Neural progenitor cell (in vitro differentiated cells): ENCODE data around the gene HSF2. TPM values are rescaled to one million over a fixed set of nuclear protein-coding genes. Genes with fewer than 3 reads are reported as not detected.

Source experiments
- DNase-seq: peaks from one replicate; pipeline ENCODE4 v3.0.0-alpha.2; 2016; ENCODE audit warnings: low spot score
- H2AFZ ChIP-seq: fragments of 200-600 bp; sonication (generic); replicated peaks from 2 replicates; pipeline ENCODE4 v1.6.1; 2016; ENCODE audit warnings: antibody characterized with exemption
- H3F3A ChIP-seq: fragments of 200-600 bp; sonication (generic); 2 replicates; pipeline ENCODE4 v1.6.1; 2016; ENCODE audit warnings: antibody characterized with exemption, low read depth
- H3K27ac ChIP-seq: fragments of 200-600 bp; sonication (generic); 2 replicates; pipeline ENCODE4 v1.5.1; 2016; ENCODE audit warnings: mild to moderate bottlenecking
- H3K27me3 ChIP-seq: fragments of 200-600 bp; sonication (generic); 2 replicates; pipeline ENCODE4 v1.6.1; 2016; ENCODE audit warnings: mild to moderate bottlenecking, moderate library complexity
- H3K36me3 ChIP-seq: fragments of 200-600 bp; sonication (generic); 2 replicates; pipeline ENCODE4 v1.5.1; 2016
- H3K4me1 ChIP-seq: fragments of 200-600 bp; sonication (generic); 2 replicates; pipeline ENCODE4 v1.6.1; 2016; ENCODE audit warnings: mixed run types
- H3K4me2 ChIP-seq: fragments of 200-600 bp; sonication (generic); 2 replicates; pipeline ENCODE4 v1.6.1; 2016
- H3K4me3 ChIP-seq: fragments of 200-600 bp; sonication (generic); 2 replicates; pipeline ENCODE4 v1.5.1; 2016
- H3K79me2 ChIP-seq: fragments of 200-600 bp; sonication (generic); 2 replicates; pipeline ENCODE4 v1.6.1; 2016; ENCODE audit warnings: low read depth
- H3K9ac ChIP-seq: fragments of 200-600 bp; sonication (generic); 2 replicates; pipeline ENCODE4 v1.6.1; 2016
- H3K9me3 ChIP-seq: fragments of 200-600 bp; sonication (generic); 2 replicates; pipeline ENCODE4 v1.5.1; 2016; ENCODE audit warnings: low read depth
- H4K20me1 ChIP-seq: fragments of 200-600 bp; sonication (generic); 2 replicates; pipeline ENCODE4 v1.6.1; 2016; ENCODE audit warnings: low read depth
- H3K27ac Mint-ChIP-seq: 3 replicates; pipeline ENCODE4 v1.8.0; 2021; ENCODE audit warnings: mixed read lengths
- H3K27me3 Mint-ChIP-seq: 2 replicates; pipeline ENCODE4 v1.8.0; 2022; ENCODE audit warnings: low read depth, mild to moderate bottlenecking, inconsistent platforms, moderate library complexity, mixed read lengths; ENCODE audit not compliant: insufficient read depth
- H3K36me3 Mint-ChIP-seq: 3 replicates; pipeline ENCODE4 v1.8.0; 2021; ENCODE audit warnings: mixed read lengths
- H3K4me1 Mint-ChIP-seq: 3 replicates; pipeline ENCODE4 v1.8.0; 2021; ENCODE audit warnings: mixed read lengths
- H3K4me3 Mint-ChIP-seq: 3 replicates; pipeline ENCODE4 v1.8.0; 2021; ENCODE audit warnings: mild to moderate bottlenecking, moderate library complexity, mixed read lengths
- H3K9me3 Mint-ChIP-seq: 3 replicates; pipeline ENCODE4 v1.8.0; 2020; ENCODE audit warnings: mixed read lengths
- EZH2 ChIP-seq: fragments of 200-600 bp; sonication (generic); IDR thresholded peaks from 2 replicates; pipeline ENCODE4 v1.6.1; 2017; ENCODE audit warnings: antibody characterized with exemption, mild to moderate bottlenecking, moderate library complexity
- EZH2phosphoT487 ChIP-seq: fragments of 200-600 bp; sonication (generic); IDR thresholded peaks from 2 replicates; pipeline ENCODE4 v1.6.1; 2017; ENCODE audit warnings: antibody characterized with exemption
- total RNA-seq: library from RNA; depleted of rRNA; stranded (reverse); fragments of >200 nt; gene quantifications from 2 replicates; pipeline ENCODE4 v1.2.3, GENCODE V29; 2015; ENCODE audit warnings: low replicate concordance
- TF ChIP-seq, protein P1 (sequence below): fragments of 200-600 bp; sonication (generic); IDR thresholded peaks from 2 replicates; pipeline ENCODE4 v1.5.1; 2017; ENCODE audit warnings: antibody characterized with exemption, mild to moderate bottlenecking

HSF2 gene, protein sequence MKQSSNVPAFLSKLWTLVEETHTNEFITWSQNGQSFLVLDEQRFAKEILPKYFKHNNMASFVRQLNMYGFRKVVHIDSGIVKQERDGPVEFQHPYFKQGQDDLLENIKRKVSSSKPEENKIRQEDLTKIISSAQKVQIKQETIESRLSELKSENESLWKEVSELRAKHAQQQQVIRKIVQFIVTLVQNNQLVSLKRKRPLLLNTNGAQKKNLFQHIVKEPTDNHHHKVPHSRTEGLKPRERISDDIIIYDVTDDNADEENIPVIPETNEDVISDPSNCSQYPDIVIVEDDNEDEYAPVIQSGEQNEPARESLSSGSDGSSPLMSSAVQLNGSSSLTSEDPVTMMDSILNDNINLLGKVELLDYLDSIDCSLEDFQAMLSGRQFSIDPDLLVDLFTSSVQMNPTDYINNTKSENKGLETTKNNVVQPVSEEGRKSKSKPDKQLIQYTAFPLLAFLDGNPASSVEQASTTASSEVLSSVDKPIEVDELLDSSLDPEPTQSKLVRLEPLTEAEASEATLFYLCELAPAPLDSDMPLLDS
- 102 and 135 TPM in 2 replicates for total RNA-seq

DNA sequence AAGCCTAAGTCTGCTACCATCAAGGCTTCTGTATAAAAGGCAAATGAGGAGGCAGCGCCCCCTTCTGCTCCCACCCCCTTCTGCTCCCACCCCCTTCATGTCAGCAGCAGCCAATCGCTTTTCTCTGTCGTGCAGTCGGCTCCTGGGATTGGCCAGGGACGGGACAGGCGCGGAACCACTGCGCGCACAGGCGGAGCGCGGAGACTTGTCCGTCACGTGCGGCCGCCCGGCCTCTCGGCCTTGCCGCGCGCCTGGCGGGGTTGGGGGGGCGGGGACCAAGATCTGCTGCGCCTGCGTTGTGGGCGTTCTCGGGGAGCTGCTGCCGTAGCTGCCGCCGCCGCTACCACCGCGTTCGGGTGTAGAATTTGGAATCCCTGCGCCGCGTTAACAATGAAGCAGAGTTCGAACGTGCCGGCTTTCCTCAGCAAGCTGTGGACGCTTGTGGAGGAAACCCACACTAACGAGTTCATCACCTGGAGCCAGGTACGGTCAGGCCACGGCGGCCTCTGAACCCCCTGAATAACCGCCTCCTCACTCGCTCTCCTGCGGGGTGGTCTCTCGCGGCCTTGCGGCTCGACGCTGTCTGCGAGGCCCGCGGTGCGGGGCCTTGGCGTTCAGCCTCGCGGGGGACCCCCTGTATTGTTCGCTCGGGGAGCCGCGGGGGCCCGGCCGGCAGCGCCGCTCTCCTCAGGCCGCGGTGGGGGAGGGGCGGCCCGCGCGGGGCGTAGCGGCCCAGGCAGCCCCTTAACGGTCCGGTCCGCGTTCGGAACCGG lies at the start of gene HSF2:
HSF2 (plus strand) TSS at position 305 of the 773 bp plus-strand sequence; CDS start at position 391, 86 bp downstream.
- Histone ChIP-seq H3K9ac (peak within 1 kb of the TSS; percentile 92), H3K36me3 (no peaks in the 10 kb centered on the region), H3K9me3 (no peaks in the 10 kb centered on the region), H3K27me3 (peaks cover 38% of the 10 kb centered on the region), H2AFZ (peak within 1 kb of the TSS; percentile 98), H3K4me2 (peak within 1 kb of the TSS; percentile 93), H3F3A (peaks cover 2% of the 10 kb centered on the region), H3K4me1 (peaks cover 17% of the 10 kb centered on the region), H3K4me3 (peak within 1 kb of the TSS; percentile 96), H3K27ac (peak within 1 kb of the TSS; percentile 76), H3K79me2 (peaks cover 50% of the 10 kb centered on the region), H4K20me1 (peaks cover 45% of the 10 kb centered on the region)
- Mint-ChIP-seq H3K4me3 (peak within 1 kb of the TSS; percentile 99), H3K27ac (peak within 1 kb of the TSS; percentile 99), H3K4me1 (peaks cover 22% of the 10 kb centered on the region), H3K36me3 (peaks cover 21% of the 10 kb centered on the region), H3K27me3 (no peaks in the 10 kb centered on the region), H3K9me3 (peaks cover 8% of the 10 kb centered on the region)
- DNase-seq, result peak; percentile 98
- peak; percentile 32 for TF ChIP-seq EZH2
- TF ChIP-seq, protein P1, sequence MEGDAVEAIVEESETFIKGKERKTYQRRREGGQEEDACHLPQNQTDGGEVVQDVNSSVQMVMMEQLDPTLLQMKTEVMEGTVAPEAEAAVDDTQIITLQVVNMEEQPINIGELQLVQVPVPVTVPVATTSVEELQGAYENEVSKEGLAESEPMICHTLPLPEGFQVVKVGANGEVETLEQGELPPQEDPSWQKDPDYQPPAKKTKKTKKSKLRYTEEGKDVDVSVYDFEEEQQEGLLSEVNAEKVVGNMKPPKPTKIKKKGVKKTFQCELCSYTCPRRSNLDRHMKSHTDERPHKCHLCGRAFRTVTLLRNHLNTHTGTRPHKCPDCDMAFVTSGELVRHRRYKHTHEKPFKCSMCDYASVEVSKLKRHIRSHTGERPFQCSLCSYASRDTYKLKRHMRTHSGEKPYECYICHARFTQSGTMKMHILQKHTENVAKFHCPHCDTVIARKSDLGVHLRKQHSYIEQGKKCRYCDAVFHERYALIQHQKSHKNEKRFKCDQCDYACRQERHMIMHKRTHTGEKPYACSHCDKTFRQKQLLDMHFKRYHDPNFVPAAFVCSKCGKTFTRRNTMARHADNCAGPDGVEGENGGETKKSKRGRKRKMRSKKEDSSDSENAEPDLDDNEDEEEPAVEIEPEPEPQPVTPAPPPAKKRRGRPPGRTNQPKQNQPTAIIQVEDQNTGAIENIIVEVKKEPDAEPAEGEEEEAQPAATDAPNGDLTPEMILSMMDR, result peak; percentile 49
- TF ChIP-seq EZH2phosphoT487, result no peak

DNA sequence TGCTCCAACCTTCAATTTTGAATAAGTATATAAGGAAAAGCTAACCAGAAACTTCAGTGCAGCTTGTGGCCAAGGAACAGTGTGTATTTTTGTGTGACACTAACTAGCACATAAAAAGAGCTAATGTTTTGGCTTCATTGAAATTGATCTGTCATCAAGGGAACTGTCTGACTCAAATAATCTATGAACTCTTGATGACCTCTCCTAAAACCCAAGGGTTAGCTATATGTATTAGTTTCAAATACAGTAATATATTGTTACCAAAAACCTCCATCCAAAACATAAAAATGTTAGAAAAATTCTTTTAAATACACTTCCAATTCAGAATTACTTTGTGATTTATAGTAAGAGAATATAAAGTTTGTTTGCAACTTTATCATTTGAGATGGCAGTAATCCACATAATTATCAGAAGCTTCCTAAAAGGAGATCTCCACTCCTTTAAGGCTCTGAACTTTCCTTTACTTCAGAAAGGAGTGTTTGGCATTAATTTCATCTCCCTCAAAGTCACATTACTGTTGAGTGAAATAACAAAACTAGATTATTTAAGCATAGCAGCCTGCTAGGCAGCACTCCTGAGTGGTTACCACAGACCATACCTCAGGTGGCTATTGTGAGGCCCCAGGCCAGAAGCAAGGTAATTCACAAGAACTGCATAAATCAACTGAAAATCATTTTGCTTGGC lies 46.3 kb upstream of the HSF2 start:
- no peak overlapping the region for H3K9ac ChIP-seq
- H3K4me1 ChIP-seq, result no peaks in the 10 kb centered on the region
- H3K4me1 Mint-ChIP-seq, result peaks cover 2% of the 10 kb centered on the region
- no peaks in the 10 kb centered on the region for H3K36me3 ChIP-seq
- TF ChIP-seq, protein P1, result no peak
- TF ChIP-seq EZH2, result no peak
- TF ChIP-seq EZH2phosphoT487, result no peak
- H3K9me3 Mint-ChIP-seq, result no peaks in the 10 kb centered on the region
- H3K36me3 Mint-ChIP-seq, result no peaks in the 10 kb centered on the region
- no peak overlapping the region for H3K27ac Mint-ChIP-seq
- no peak overlapping the region for H3K27ac ChIP-seq
- no peak for DNase-seq
- no peaks in the 10 kb centered on the region for H4K20me1 ChIP-seq
- H2AFZ ChIP-seq, result no peak overlapping the region
- H3K4me3 ChIP-seq, result no peak overlapping the region
- H3F3A ChIP-seq, result no peaks in the 10 kb centered on the region
- H3K9me3 ChIP-seq, result no peaks in the 10 kb centered on the region
- no peak overlapping the region for H3K4me3 Mint-ChIP-seq
- no peaks in the 10 kb centered on the region for H3K27me3 ChIP-seq
- H3K27me3 Mint-ChIP-seq, result no peaks in the 10 kb centered on the region
- H3K79me2 ChIP-seq, result no peaks in the 10 kb centered on the region
- H3K4me2 ChIP-seq, result no peak overlapping the region

DNA sequence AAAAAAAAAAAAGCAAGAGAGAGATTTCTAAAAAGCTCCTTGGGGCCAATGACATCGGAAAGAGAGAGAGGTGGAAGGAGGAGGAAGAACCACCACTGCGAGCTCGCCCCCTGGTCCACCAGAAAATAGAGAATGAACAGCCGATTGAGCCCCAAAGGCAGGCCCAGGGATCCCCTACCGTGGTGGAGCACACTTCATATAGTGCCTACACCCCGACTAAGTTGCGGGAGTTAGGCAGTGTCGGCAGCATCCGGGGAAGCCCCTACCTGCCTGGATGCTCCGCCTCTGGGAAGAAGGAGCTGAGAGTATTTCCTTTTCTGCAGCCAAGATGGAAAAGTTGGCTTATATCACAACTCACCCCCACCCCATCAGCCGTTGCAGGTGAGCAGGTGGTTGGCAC lies 38.6 kb upstream of the HSF2 start:
- H3K9me3 ChIP-seq, result no peaks in the 10 kb centered on the region
- no peaks in the 10 kb centered on the region for H3K4me1 ChIP-seq
- H3K4me3 ChIP-seq, result no peak overlapping the region
- DNase-seq, result no peak
- H3K27ac Mint-ChIP-seq, result no peak overlapping the region
- no peak overlapping the region for H3K9ac ChIP-seq
- no peaks in the 10 kb centered on the region for H4K20me1 ChIP-seq
- H3K79me2 ChIP-seq, result no peaks in the 10 kb centered on the region
- H3K9me3 Mint-ChIP-seq, result no peaks in the 10 kb centered on the region
- peaks cover 7% of the 10 kb centered on the region for H3K27me3 Mint-ChIP-seq
- no peak for TF ChIP-seq EZH2phosphoT487
- no peak for TF ChIP-seq EZH2
- TF ChIP-seq, protein P1, result no peak
- H3K4me2 ChIP-seq, result no peak overlapping the region
- no peak overlapping the region for H3K4me3 Mint-ChIP-seq
- no peaks in the 10 kb centered on the region for H3F3A ChIP-seq
- H3K36me3 Mint-ChIP-seq, result no peaks in the 10 kb centered on the region
- H3K36me3 ChIP-seq, result no peaks in the 10 kb centered on the region
- H3K4me1 Mint-ChIP-seq, result no peaks in the 10 kb centered on the region
- no peak overlapping the region for H3K27ac ChIP-seq
- no peaks in the 10 kb centered on the region for H3K27me3 ChIP-seq
- no peak overlapping the region for H2AFZ ChIP-seq
